ENCODE results near the gene JAG2.

- TF ChIP-seq, protein P1, sequence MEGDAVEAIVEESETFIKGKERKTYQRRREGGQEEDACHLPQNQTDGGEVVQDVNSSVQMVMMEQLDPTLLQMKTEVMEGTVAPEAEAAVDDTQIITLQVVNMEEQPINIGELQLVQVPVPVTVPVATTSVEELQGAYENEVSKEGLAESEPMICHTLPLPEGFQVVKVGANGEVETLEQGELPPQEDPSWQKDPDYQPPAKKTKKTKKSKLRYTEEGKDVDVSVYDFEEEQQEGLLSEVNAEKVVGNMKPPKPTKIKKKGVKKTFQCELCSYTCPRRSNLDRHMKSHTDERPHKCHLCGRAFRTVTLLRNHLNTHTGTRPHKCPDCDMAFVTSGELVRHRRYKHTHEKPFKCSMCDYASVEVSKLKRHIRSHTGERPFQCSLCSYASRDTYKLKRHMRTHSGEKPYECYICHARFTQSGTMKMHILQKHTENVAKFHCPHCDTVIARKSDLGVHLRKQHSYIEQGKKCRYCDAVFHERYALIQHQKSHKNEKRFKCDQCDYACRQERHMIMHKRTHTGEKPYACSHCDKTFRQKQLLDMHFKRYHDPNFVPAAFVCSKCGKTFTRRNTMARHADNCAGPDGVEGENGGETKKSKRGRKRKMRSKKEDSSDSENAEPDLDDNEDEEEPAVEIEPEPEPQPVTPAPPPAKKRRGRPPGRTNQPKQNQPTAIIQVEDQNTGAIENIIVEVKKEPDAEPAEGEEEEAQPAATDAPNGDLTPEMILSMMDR (IDR thresholded peaks at IDR 0.05), result no peak
- TF ChIP-seq SP1 (CRISPR knock-in tag; conservative IDR thresholded peaks at IDR 0.05), result no peak
- TF ChIP-seq FOXJ3 (CRISPR knock-in tag; IDR thresholded peaks at IDR 0.05; ENCODE audit: borderline replicate concordance), result no peak
- TF ChIP-seq, protein P2, sequence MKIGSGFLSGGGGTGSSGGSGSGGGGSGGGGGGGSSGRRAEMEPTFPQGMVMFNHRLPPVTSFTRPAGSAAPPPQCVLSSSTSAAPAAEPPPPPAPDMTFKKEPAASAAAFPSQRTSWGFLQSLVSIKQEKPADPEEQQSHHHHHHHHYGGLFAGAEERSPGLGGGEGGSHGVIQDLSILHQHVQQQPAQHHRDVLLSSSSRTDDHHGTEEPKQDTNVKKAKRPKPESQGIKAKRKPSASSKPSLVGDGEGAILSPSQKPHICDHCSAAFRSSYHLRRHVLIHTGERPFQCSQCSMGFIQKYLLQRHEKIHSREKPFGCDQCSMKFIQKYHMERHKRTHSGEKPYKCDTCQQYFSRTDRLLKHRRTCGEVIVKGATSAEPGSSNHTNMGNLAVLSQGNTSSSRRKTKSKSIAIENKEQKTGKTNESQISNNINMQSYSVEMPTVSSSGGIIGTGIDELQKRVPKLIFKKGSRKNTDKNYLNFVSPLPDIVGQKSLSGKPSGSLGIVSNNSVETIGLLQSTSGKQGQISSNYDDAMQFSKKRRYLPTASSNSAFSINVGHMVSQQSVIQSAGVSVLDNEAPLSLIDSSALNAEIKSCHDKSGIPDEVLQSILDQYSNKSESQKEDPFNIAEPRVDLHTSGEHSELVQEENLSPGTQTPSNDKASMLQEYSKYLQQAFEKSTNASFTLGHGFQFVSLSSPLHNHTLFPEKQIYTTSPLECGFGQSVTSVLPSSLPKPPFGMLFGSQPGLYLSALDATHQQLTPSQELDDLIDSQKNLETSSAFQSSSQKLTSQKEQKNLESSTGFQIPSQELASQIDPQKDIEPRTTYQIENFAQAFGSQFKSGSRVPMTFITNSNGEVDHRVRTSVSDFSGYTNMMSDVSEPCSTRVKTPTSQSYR (CRISPR knock-in tag; IDR thresholded peaks at IDR 0.05), result no peak
- TF ChIP-seq E2F4 (CRISPR knock-in tag; IDR thresholded peaks at IDR 0.05; ENCODE audit: borderline replicate concordance, low read depth), result no peak
- TF ChIP-seq MAX (CRISPR knock-in tag; IDR thresholded peaks at IDR 0.05), result no peak
- TF ChIP-seq, protein P3, sequence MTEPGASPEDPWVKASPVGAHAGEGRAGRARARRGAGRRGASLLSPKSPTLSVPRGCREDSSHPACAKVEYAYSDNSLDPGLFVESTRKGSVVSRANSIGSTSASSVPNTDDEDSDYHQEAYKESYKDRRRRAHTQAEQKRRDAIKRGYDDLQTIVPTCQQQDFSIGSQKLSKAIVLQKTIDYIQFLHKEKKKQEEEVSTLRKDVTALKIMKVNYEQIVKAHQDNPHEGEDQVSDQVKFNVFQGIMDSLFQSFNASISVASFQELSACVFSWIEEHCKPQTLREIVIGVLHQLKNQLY (CRISPR knock-in tag; IDR thresholded peaks at IDR 0.05), result no peak
- no peak for TF ChIP-seq NR3C1 (CRISPR knock-in tag; conservative IDR thresholded peaks at IDR 0.05; ENCODE audit: low read depth)
- TF ChIP-seq NFYB (CRISPR knock-in tag; conservative IDR thresholded peaks at IDR 0.05; ENCODE audit: low read depth), result no peak
- TF ChIP-seq, protein P4, sequence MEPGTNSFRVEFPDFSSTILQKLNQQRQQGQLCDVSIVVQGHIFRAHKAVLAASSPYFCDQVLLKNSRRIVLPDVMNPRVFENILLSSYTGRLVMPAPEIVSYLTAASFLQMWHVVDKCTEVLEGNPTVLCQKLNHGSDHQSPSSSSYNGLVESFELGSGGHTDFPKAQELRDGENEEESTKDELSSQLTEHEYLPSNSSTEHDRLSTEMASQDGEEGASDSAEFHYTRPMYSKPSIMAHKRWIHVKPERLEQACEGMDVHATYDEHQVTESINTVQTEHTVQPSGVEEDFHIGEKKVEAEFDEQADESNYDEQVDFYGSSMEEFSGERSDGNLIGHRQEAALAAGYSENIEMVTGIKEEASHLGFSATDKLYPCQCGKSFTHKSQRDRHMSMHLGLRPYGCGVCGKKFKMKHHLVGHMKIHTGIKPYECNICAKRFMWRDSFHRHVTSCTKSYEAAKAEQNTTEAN (CRISPR knock-in tag; IDR thresholded peaks at IDR 0.05), result no peak
- TF ChIP-seq, protein P5, sequence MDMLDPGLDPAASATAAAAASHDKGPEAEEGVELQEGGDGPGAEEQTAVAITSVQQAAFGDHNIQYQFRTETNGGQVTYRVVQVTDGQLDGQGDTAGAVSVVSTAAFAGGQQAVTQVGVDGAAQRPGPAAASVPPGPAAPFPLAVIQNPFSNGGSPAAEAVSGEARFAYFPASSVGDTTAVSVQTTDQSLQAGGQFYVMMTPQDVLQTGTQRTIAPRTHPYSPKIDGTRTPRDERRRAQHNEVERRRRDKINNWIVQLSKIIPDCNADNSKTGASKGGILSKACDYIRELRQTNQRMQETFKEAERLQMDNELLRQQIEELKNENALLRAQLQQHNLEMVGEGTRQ (CRISPR knock-in tag; IDR thresholded peaks at IDR 0.05), result no peak
Observed at GRCh38 chr14:105144666-105145380, 23.8 kb downstream of the JAG2 start.

Measured in WTC11 (cell line).